ENCODE results near the gene QRICH2. TPM values are rescaled to one million over a fixed set of nuclear protein-coding genes. Genes with fewer than 3 reads are reported as not detected.

Gene QRICH2
- total and polyA plus RNA-seq, 9 of the 15 experiments (the other 6 are each of a cell fraction or from before 2014, with no cell fraction given) = 0.03 to 1.6 (median 0.81) TPM

GRCh38 chr17:76265624-76266243 is 42.3 kb downstream of the QRICH2 start (continued):
- TF ChIP-seq, protein P1, sequence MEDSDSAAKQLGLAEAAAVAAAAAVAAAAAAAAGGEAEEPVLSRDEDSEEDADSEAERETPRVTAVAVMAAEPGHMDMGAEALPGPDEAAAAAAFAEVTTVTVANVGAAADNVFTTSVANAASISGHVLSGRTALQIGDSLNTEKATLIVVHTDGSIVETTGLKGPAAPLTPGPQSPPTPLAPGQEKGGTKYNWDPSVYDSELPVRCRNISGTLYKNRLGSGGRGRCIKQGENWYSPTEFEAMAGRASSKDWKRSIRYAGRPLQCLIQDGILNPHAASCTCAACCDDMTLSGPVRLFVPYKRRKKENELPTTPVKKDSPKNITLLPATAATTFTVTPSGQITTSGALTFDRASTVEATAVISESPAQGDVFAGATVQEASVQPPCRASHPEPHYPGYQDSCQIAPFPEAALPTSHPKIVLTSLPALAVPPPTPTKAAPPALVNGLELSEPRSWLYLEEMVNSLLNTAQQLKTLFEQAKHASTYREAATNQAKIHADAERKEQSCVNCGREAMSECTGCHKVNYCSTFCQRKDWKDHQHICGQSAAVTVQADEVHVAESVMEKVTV (CRISPR knock-in tag; IDR thresholded peaks at IDR 0.05) = no peak
- TF ChIP-seq SIN3A (IDR thresholded peaks at IDR 0.05; ENCODE audit: borderline replicate concordance in 2 of 2, control insufficient read depth in 1 of 2, low read depth in 2 of 2, low read length in 2 of 2) (peak; percentile 54; a peak in 3 of 4 replicates), SAFB2 (IDR thresholded peaks at IDR 0.05; ENCODE audit: borderline replicate concordance, low read depth, low read length, severe bottlenecking) (no peak), SIN3B (IDR thresholded peaks at IDR 0.05; ENCODE audit: low read depth) (peak; percentile 34; the same call in 1 of the 2 replicates), BCOR (IDR thresholded peaks at IDR 0.05) (no peak), MAFK (IDR thresholded peaks at IDR 0.05; ENCODE audit: low read length) (no peak), TEAD2 (tag; IDR thresholded peaks at IDR 0.05) (no peak), HMGN3 (IDR thresholded peaks at IDR 0.05; ENCODE audit: borderline replicate concordance, extremely low read depth, insufficient read length, low read depth, low read length) (no peak), GABPB2 (CRISPR knock-in tag; conservative IDR thresholded peaks at IDR 0.05) (no peak), KLF16 (IDR thresholded peaks at IDR 0.05) (no peak), RBBP5 (IDR thresholded peaks at IDR 0.05; ENCODE audit: borderline replicate concordance, insufficient read depth, low read length, poor library complexity, severe bottlenecking) (peak; percentile 81), SAFB (IDR thresholded peaks at IDR 0.05; ENCODE audit: borderline replicate concordance, low read depth, low read length) (no peak), FOXA3 (CRISPR knock-in tag; conservative IDR thresholded peaks at IDR 0.05 in 1 of 2, IDR thresholded peaks at IDR 0.05 in 1 of 2) (peak; percentile 75 to 93), MYC (IDR thresholded peaks at IDR 0.05; ENCODE audit: low read depth, low read length) (no peak; the same call in 1 of the 2 replicates), MYC (CRISPR knock-in tag; IDR thresholded peaks at IDR 0.05; ENCODE audit: borderline replicate concordance, low read depth) (no peak), MAX (CRISPR knock-in tag; IDR thresholded peaks at IDR 0.05) (peak; percentile 64; the same call in 1 of the 2 replicates), PHF20 (IDR thresholded peaks at IDR 0.05; ENCODE audit: partially characterized antibody) (no peak)
- TF ChIP-seq, protein P2, sequence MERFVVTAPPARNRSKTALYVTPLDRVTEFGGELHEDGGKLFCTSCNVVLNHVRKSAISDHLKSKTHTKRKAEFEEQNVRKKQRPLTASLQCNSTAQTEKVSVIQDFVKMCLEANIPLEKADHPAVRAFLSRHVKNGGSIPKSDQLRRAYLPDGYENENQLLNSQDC (CRISPR knock-in tag; IDR thresholded peaks at IDR 0.05) = no peak
- TF ChIP-seq, protein P3, sequence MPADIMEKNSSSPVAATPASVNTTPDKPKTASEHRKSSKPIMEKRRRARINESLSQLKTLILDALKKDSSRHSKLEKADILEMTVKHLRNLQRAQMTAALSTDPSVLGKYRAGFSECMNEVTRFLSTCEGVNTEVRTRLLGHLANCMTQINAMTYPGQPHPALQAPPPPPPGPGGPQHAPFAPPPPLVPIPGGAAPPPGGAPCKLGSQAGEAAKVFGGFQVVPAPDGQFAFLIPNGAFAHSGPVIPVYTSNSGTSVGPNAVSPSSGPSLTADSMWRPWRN (IDR thresholded peaks at IDR 0.05; ENCODE audit: low read depth) = no peak
- TF ChIP-seq, protein P4, sequence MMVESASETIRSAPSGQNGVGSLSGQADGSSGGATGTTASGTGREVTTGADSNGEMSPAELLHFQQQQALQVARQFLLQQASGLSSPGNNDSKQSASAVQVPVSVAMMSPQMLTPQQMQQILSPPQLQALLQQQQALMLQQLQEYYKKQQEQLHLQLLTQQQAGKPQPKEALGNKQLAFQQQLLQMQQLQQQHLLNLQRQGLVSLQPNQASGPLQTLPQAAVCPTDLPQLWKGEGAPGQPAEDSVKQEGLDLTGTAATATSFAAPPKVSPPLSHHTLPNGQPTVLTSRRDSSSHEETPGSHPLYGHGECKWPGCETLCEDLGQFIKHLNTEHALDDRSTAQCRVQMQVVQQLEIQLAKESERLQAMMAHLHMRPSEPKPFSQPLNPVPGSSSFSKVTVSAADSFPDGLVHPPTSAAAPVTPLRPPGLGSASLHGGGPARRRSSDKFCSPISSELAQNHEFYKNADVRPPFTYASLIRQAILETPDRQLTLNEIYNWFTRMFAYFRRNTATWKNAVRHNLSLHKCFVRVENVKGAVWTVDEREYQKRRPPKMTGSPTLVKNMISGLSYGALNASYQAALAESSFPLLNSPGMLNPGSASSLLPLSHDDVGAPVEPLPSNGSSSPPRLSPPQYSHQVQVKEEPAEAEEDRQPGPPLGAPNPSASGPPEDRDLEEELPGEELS (CRISPR knock-in tag; IDR thresholded peaks at IDR 0.05; ENCODE audit: borderline replicate concordance) = no peak
- TF ChIP-seq, protein P5, sequence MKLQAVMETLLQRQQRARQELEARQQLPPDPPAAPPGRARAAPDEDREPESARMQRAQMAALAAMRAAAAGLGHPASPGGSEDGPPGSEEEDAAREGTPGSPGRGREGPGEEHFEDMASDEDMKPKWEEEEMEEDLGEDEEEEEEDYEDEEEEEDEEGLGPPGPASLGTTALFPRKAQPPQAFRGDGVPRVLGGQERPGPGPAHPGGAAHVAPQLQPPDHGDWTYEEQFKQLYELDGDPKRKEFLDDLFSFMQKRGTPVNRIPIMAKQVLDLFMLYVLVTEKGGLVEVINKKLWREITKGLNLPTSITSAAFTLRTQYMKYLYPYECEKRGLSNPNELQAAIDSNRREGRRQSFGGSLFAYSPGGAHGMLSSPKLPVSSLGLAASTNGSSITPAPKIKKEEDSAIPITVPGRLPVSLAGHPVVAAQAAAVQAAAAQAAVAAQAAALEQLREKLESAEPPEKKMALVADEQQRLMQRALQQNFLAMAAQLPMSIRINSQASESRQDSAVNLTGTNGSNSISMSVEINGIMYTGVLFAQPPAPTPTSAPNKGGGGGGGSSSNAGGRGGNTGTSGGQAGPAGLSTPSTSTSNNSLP (IDR thresholded peaks at IDR 0.05; ENCODE audit: borderline replicate concordance, low read depth, low read length) = no peak

All from K562 (cell line).